ENCODE results near the gene ADRA2C. TPM values are rescaled to one million over a fixed set of nuclear protein-coding genes. Genes with fewer than 3 reads are reported as not detected.

Gene ADRA2C
- total RNA-seq, 2 experiments from 2014 or later: not detected

DNA sequence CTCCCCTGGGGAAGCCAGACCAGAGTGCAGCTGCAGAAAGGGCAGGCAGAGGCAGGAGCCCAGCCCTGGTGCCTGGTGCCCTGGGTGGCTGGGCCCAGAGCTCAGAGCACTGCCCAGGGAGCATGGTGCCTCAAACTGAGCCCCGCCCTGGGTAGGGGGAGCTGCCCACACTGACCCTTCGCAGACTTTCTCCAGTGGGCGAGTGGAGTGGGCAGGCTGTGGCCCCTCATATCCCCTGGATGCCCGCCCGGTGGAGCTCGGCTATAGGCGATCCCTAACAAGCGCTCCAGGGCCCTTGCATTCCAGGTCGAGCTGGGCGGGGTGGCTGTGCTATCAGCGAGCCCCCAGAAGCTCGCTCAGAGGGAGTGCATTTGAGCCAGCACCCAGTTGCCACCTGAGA is 17.1 kb upstream of the ADRA2C start:
- H3K27me3 Mint-ChIP-seq (ENCODE audit: low read depth): peaks cover 28% of the 10 kb centered on the region
- H3K4me1 Mint-ChIP-seq (ENCODE audit: low read depth): no peaks in the 10 kb centered on the region
- H3K27ac Mint-ChIP-seq: no peak overlapping the region
- no peak for ATAC-seq
- ChIA-PET CTCF (no interaction called here), POLR2A (no interaction called here)
- no peaks in the 10 kb centered on the region for H3K9me3 Mint-ChIP-seq (ENCODE audit: insufficient read depth)
- H3K4me3 Mint-ChIP-seq: no peak overlapping the region
- no peaks in the 10 kb centered on the region for H3K36me3 Mint-ChIP-seq (ENCODE audit: low read depth)
- DNase-seq: no peak

DNA sequence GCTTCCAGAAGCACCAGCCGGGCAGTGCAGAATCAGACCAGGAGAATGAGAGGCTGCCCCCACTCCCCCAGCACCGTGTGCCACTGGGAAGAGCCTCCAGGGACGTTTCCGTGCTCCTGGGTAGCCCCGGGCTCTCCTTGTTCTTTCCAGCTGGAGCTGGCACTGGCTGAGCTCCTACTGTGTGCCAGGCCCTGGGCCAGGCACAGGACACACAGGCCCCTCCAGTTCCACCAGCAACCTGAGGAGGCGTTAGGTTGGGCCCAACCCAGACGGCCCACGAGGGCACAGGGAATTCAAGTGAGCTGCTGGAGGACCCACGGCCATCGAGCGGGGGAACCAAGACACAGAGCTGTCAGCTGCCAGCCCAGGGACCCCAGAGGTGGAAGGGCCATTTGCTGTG is 15.9 kb upstream of the ADRA2C start:
- H3K4me1 Mint-ChIP-seq (ENCODE audit: low read depth): no peaks in the 10 kb centered on the region
- H3K9me3 Mint-ChIP-seq (ENCODE audit: insufficient read depth): no peaks in the 10 kb centered on the region
- DNase-seq (no peak), ATAC-seq (no peak)
- no peak overlapping the region for H3K27ac Mint-ChIP-seq
- peaks cover 20% of the 10 kb centered on the region for H3K27me3 Mint-ChIP-seq (ENCODE audit: low read depth)
- H3K4me3 Mint-ChIP-seq: no peak overlapping the region
- H3K36me3 Mint-ChIP-seq (ENCODE audit: low read depth): no peaks in the 10 kb centered on the region
- POLR2A ChIA-PET: no interaction called here
- CTCF ChIA-PET: no interaction called here

DNA sequence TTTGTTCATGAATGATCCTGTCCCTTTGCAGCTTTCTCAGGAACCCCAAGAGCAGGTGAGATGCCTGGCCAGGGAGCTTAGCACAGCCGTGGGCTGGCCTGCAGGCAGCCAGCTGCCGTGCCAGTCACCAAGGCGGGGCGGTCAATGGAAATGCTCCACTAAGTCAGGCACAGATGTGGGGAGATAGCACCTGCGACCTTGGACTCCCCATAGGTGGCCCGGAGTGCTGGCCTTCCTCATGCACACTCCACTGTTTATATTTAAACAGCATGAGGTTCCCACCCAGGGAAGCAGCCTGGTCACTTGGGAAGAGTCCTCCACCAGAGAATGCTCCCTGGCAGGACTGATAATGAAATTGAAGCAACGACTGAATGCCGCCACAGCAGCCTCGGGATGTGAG is 14.2 kb upstream of the ADRA2C start:
- ChIA-PET POLR2A (no interaction called here), CTCF (no interaction called here)
- Mint-ChIP-seq H3K27me3 (ENCODE audit: low read depth) (peaks cover 9% of the 10 kb centered on the region), H3K27ac (no peak overlapping the region), H3K36me3 (ENCODE audit: low read depth) (no peaks in the 10 kb centered on the region), H3K4me3 (no peak overlapping the region), H3K4me1 (ENCODE audit: low read depth) (no peaks in the 10 kb centered on the region), H3K9me3 (ENCODE audit: insufficient read depth) (no peaks in the 10 kb centered on the region)
- ATAC-seq (no peak), DNase-seq (no peak)

DNA sequence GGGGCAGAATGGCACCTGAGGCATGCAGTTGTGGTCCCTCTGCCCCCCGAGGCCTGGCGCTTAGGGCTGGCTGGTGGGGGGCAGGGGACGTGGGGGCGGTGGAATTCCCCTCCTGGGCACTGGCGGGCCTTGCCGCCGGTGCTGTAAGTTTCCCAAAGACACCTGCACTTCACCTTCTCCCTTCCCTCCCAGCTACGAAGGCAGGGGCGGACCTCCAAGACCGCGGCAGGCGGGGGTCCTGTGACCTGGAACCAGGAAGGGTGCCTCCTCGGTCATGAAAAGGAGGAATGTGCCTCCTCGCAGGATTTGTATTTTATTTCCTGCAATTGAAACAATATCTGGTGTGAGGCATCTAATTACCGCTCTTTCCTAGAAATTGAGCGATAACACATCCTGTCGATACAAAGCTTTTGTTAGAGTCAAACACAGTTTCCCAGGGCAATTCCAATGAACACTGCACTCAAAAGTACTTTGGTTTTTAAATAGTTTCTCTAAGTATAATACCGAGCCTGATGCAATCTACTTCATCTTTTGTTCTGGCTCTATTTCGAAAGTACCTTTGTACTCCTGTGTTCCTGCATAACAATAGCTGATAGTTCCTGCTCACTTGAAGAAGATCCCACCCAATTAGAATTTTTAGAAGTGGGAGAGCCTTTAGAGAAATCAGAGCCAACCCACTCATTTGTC is 12.3 kb upstream of the ADRA2C start:
- CTCF ChIA-PET: no interaction called here
- ATAC-seq: no peak
- POLR2A ChIA-PET: no interaction called here
- H3K9me3 Mint-ChIP-seq (ENCODE audit: insufficient read depth): no peaks in the 10 kb centered on the region
- no peak overlapping the region for H3K27ac Mint-ChIP-seq
- H3K4me3 Mint-ChIP-seq: no peak overlapping the region
- H3K4me1 Mint-ChIP-seq (ENCODE audit: low read depth): no peaks in the 10 kb centered on the region
- no peak for DNase-seq
- no peaks in the 10 kb centered on the region for H3K27me3 Mint-ChIP-seq (ENCODE audit: low read depth)
- no peaks in the 10 kb centered on the region for H3K36me3 Mint-ChIP-seq (ENCODE audit: low read depth)

DNA sequence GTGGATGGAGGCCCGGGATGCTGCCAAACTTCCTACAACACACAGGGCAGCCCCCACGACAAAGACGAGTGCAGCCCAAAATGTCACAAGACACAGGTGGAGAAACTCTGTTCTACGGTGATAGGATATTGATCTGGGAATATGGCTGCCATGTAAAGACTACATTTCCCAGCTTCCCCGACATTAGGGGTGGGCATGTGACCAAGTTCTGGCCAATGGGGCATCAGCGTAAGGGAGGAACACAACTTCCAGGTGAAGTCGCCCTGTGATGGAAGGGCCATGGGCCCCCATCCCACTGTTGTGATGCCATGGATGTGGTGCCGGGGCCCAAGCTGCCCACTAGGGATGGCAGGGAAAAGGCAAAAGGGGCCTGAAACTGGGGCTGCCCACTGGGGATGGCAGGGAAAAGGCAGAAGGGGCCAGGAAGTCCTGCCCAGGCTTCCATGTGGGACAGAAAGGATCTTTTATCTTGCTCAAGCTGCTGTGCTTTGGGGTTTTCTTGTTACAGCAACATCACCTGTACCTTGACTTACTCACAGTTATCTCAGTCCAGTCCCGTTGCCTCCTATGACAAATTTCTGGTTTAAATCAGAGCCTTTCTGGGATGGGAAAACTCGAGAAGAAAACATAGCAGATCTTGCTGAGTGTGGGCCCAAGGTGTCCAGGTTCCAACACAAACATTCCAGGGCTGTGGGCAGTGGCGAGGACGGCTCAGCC is 9.7 kb upstream of the ADRA2C start:
- Mint-ChIP-seq H3K27me3 (ENCODE audit: low read depth) (no peaks in the 10 kb centered on the region), H3K4me1 (ENCODE audit: low read depth) (no peaks in the 10 kb centered on the region), H3K36me3 (ENCODE audit: low read depth) (no peaks in the 10 kb centered on the region), H3K4me3 (no peak overlapping the region), H3K27ac (no peak overlapping the region), H3K9me3 (ENCODE audit: insufficient read depth) (no peaks in the 10 kb centered on the region)
- POLR2A ChIA-PET: no interaction called here
- CTCF ChIA-PET: no interaction called here
- no peak for DNase-seq
- ATAC-seq: no peak

DNA sequence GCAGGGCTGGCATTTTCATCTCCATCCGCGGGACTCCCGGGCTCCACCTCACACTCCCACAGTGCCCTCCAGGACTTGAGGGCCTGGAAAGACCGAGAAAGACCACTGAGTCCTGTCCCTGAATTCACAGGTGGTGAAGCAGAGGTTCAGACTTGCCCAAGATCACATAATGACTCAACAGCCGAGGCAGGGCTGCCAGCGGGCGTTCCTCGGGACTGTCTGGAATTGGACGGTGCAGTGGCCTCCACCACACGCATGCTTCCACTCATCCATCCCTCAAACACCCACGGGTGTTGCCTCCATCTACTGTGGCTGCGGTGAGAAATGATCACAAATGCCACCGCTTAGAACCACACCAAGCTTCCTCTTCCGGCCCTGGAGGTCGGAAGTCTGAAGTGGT is 6.9 kb upstream of the ADRA2C start:
- Mint-ChIP-seq H3K4me1 (ENCODE audit: low read depth) (no peaks in the 10 kb centered on the region), H3K9me3 (ENCODE audit: insufficient read depth) (no peaks in the 10 kb centered on the region), H3K27ac (no peak overlapping the region), H3K27me3 (ENCODE audit: low read depth) (peaks cover 3% of the 10 kb centered on the region), H3K36me3 (ENCODE audit: low read depth) (no peaks in the 10 kb centered on the region), H3K4me3 (no peak overlapping the region)
- DNase-seq (no peak), ATAC-seq (no peak)
- CTCF ChIA-PET: no interaction called here
- POLR2A ChIA-PET: no interaction called here

DNA sequence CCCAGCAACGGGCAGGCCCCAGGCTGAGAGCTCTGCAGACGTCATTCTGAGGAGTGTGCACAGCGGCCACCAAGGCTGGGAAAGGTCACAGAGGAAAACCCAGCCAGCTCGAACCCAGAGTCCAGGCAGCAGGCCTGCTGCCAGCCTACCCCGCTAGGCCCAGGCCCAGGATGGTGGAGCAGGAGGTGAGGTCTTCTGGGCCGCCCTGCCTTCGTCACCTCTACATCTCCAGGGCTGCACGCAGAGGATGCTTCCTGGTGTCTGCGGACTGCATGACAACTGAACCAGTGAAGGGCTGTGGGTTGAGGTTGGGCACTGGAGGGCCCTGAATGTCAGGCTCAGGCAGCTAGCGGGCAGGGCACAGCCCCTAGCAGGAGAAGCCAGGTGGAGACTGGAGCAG is 5.8 kb upstream of the ADRA2C start:
- POLR2A ChIA-PET: no interaction called here
- Mint-ChIP-seq H3K9me3 (ENCODE audit: insufficient read depth) (no peaks in the 10 kb centered on the region), H3K36me3 (ENCODE audit: low read depth) (no peaks in the 10 kb centered on the region), H3K4me3 (no peak overlapping the region), H3K4me1 (ENCODE audit: low read depth) (no peaks in the 10 kb centered on the region), H3K27ac (no peak overlapping the region), H3K27me3 (ENCODE audit: low read depth) (peaks cover 3% of the 10 kb centered on the region)
- no peak for DNase-seq
- ATAC-seq: no peak
- CTCF ChIA-PET: no interaction called here

DNA sequence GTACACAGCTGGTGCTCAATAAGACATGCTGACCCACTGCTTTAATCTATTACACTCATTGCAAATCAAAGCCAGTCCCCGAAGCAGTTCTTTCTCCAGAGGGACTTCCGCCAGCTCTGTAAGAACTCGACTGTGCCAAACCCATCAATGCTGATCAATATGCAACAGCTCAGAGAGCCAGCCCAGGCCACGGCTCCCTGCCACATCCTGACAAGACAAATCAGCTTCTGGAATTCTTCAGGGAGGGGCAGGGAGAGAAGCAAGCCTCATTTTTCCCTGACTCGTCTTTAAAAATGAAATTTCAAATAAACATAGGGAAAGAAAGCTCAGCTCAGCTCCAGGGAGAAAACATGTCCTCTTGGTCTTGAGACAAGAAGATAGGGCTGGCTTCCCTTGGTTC is 5.3 kb upstream of the ADRA2C start:
- no peak overlapping the region for H3K27ac Mint-ChIP-seq
- DNase-seq: no peak
- no peak overlapping the region for H3K4me3 Mint-ChIP-seq
- no peaks in the 10 kb centered on the region for H3K36me3 Mint-ChIP-seq (ENCODE audit: low read depth)
- H3K4me1 Mint-ChIP-seq (ENCODE audit: low read depth): no peaks in the 10 kb centered on the region
- ChIA-PET POLR2A (no interaction called here), CTCF (no interaction called here)
- no peak for ATAC-seq
- no peaks in the 10 kb centered on the region for H3K9me3 Mint-ChIP-seq (ENCODE audit: insufficient read depth)
- peaks cover 3% of the 10 kb centered on the region for H3K27me3 Mint-ChIP-seq (ENCODE audit: low read depth)

DNA sequence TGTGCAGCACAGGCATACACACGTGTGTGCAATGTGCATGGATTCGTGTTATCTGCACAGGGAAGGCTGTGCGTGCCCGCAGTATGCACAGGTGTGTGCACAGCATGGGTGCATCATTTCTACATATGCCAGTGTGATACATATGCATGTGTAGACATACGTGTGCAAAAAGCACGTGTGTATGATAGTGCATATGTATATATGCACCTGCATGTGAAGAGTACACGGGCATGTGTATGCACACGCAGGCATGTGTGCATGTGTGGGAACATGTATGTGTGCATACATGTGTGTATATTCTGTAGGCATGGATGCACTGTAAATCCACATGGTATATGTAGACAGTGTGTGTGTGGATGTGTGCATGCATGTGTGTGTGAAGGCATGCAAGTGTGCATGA is 3.9 kb upstream of the ADRA2C start:
- Mint-ChIP-seq H3K4me3 (no peak overlapping the region), H3K27me3 (ENCODE audit: low read depth) (peaks cover 9% of the 10 kb centered on the region), H3K36me3 (ENCODE audit: low read depth) (no peaks in the 10 kb centered on the region), H3K9me3 (ENCODE audit: insufficient read depth) (no peaks in the 10 kb centered on the region), H3K4me1 (ENCODE audit: low read depth) (peaks cover 2% of the 10 kb centered on the region), H3K27ac (no peak overlapping the region)
- ATAC-seq (no peak), DNase-seq (no peak)
- CTCF ChIA-PET: no interaction called here
- POLR2A ChIA-PET: no interaction called here

DNA sequence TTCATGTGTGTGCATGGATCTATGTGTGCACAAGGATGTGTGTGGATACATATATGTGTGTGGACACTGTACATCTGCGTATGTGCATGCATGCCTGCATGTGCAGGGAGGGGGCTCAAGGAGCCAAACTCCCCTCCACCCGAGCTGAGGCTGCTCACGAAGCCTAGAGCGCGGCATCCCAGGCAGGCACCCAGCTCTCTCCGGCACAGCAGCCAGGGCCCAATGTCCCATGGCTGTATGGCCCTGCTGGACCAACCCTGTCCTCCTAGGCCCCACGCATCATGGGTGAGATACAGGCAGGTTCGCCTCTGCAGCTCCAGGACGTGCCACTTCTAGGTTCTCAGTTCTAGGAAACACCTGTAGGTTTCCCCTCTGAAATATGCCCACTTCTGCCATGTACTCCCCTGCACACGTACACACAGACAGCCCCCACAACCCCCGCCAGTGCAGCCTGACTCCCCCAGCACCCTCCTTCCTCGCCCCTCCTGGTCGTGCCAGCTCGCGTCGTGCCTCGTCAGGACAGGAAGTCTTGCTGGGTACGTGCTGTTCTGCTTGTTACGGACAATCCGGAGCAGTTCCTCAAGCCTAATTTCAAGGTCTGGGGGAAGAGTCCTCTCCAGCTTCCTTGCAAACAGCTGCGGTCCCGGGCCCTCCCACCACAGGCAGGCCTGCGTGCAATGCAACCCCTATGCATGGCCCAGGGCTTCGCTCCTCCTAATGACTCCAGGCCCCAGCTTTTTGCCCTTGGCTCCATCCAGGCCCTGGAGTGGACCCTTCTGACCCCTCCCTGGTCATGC is 3.2 kb upstream of the ADRA2C start:
- H3K9me3 Mint-ChIP-seq (ENCODE audit: insufficient read depth): no peaks in the 10 kb centered on the region
- no peak overlapping the region for H3K27ac Mint-ChIP-seq
- H3K27me3 Mint-ChIP-seq (ENCODE audit: low read depth): peaks cover 12% of the 10 kb centered on the region
- DNase-seq: no peak
- H3K4me3 Mint-ChIP-seq: no peak overlapping the region
- ATAC-seq: no peak
- H3K4me1 Mint-ChIP-seq (ENCODE audit: low read depth): peaks cover 4% of the 10 kb centered on the region
- CTCF ChIA-PET: no interaction called here
- H3K36me3 Mint-ChIP-seq (ENCODE audit: low read depth): peaks cover 2% of the 10 kb centered on the region
- POLR2A ChIA-PET: no interaction called here

DNA sequence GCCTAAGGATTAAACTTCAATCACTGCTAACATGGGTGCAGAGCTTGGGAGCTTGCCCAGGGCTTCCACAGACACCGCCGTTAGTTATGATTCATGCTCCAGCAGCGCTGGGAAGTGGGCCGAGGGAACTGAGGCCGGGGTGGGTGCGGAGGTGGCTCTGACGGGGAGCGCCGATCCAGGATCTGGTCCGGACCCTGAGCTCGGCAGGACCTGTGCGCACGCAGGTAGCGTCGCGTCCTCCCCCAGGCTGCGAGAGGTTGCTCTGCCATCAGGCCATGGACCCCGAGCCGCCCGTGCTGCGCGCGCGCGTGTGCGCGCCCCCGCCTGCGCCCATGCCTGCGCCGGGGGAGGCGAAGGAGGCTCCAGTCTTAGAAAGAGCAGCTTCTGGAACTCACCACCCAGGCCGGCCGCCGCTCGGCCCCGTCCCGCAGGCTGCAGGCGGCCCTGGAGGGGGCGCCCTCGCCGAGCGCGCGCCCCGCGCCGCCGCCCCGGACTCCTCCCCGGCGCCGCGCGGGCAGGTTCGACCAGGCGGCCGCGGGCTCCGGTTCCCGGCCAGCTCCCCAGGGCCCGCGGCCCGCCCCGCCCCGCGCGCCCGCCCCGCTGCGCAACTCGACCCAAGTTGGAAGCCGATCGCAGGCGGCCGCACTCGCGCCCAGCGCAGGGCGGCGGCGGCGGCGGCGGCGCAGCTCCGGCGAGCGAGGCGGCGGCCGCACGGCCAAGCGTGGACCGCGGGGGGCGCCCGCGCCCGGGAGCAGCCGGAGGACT is 732 bp upstream of the ADRA2C start:
- Mint-ChIP-seq H3K27ac (no peak overlapping the region), H3K4me1 (ENCODE audit: low read depth) (peaks cover 4% of the 10 kb centered on the region), H3K36me3 (ENCODE audit: low read depth) (peaks cover 2% of the 10 kb centered on the region), H3K9me3 (ENCODE audit: insufficient read depth) (no peaks in the 10 kb centered on the region), H3K4me3 (no peak overlapping the region), H3K27me3 (ENCODE audit: low read depth) (peaks cover 20% of the 10 kb centered on the region)
- peak; percentile 34 for ATAC-seq
- ChIA-PET POLR2A (no interaction called here), CTCF (no interaction called here)
- no peak for DNase-seq
